ENCODE data around the gene VWA2.

The VWA2 gene

GRCh38 chr10:114276671-114277070, 37.6 kb downstream of the VWA2 start:
- no peak for DNase-seq

- no peak for DNase-seq
Observed at GRCh38 chr10:114278140-114278883, 39.3 kb downstream of the VWA2 start.

- DNase-seq = no peak
Observed at GRCh38 chr10:114278884-114279191, 39.8 kb downstream of the VWA2 start.

GRCh38 chr10:114279289-114279688, 40.2 kb downstream of the VWA2 start:
- DNase-seq = no peak

- no peak for DNase-seq
Observed at GRCh38 chr10:114279901-114280644, 41.0 kb downstream of the VWA2 start.

- no peak for DNase-seq
Observed at GRCh38 chr10:114281006-114281405, 42.0 kb downstream of the VWA2 start.

GRCh38 chr10:114281461-114281860, 42.4 kb downstream of the VWA2 start:
- no peak for DNase-seq

GRCh38 chr10:114282526-114282925, 43.5 kb downstream of the VWA2 start:
- no peak for DNase-seq

GRCh38 chr10:114283091-114283490, 44.0 kb downstream of the VWA2 start:
- no peak for DNase-seq

GRCh38 chr10:114283535-114284234, 44.6 kb downstream of the VWA2 start:
- no peak for DNase-seq

GRCh38 chr10:114284346-114285071, 45.5 kb downstream of the VWA2 start:
- DNase-seq = no peak

- DNase-seq = no peak
Observed at GRCh38 chr10:114285961-114286441, 46.9 kb downstream of the VWA2 start.

- no peak for DNase-seq
Observed at GRCh38 chr10:114286921-114287320, 47.9 kb downstream of the VWA2 start.

- DNase-seq = no peak
Observed at GRCh38 chr10:114288424-114289095, 49.5 kb downstream of the VWA2 start.

- no peak for DNase-seq
Observed at GRCh38 chr10:114289096-114289436, 50.0 kb downstream of the VWA2 start.

- no peak for DNase-seq
Observed at GRCh38 chr10:114290038-114290437, 51.0 kb downstream of the VWA2 start.

GRCh38 chr10:114291076-114291475, 52.0 kb downstream of the VWA2 start:
- no peak for DNase-seq

- DNase-seq = no peak
Observed at GRCh38 chr10:114291516-114291915, 52.5 kb downstream of the VWA2 start.

GRCh38 chr10:114293075-114293474, 54.0 kb downstream of the VWA2 start:
- no peak for DNase-seq

- DNase-seq = no peak
Observed at GRCh38 chr10:114294549-114294948, 55.5 kb downstream of the VWA2 start.

GRCh38 chr10:114295393-114295792, 56.3 kb downstream of the VWA2 start:
- no peak for DNase-seq

GRCh38 chr10:114297136-114297705, 58.2 kb downstream of the VWA2 start:
- DNase-seq = no peak

All from SIG-M5 (cell line).